Loucy (cell line): ENCODE data around the gene GAREM1.

Experiments
- EZH2phosphoT487 ChIP-seq: fragments of 200-600 bp; IDR thresholded peaks from 2 replicates; pipeline ENCODE4 v1.6.1; 2018; ENCODE audit warnings: antibody characterized with exemption, mild to moderate bottlenecking, moderate library complexity, borderline replicate concordance
- TF ChIP-seq, protein P1 (sequence below): fragments of 200-600 bp; sonication (generic); conservative IDR thresholded peaks from 2 replicates; pipeline ENCODE4 v1.5.1; 2014; ENCODE audit warnings: mild to moderate bottlenecking, antibody characterized with exemption, low read length

DNA sequence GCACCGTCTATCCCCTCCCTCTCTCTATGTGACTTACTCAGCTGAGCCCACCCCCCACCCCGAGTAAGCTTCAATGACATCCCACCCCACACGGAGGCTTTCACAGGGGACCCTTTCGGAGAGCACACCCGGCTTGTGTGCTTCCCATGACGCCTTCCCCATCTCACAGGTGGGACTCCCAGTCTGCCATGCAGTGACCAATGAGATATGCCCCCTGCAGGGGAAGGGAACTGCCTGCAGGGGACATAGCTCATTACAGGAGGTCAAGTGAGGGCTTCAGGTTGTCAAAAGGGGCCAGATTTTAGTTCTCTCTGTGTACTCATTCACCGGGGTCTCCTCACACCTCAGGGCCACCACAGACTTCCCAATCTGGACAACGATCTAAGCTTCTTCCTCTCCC is 112.6 kb downstream of the GAREM1 start:
- TF ChIP-seq, protein P1, sequence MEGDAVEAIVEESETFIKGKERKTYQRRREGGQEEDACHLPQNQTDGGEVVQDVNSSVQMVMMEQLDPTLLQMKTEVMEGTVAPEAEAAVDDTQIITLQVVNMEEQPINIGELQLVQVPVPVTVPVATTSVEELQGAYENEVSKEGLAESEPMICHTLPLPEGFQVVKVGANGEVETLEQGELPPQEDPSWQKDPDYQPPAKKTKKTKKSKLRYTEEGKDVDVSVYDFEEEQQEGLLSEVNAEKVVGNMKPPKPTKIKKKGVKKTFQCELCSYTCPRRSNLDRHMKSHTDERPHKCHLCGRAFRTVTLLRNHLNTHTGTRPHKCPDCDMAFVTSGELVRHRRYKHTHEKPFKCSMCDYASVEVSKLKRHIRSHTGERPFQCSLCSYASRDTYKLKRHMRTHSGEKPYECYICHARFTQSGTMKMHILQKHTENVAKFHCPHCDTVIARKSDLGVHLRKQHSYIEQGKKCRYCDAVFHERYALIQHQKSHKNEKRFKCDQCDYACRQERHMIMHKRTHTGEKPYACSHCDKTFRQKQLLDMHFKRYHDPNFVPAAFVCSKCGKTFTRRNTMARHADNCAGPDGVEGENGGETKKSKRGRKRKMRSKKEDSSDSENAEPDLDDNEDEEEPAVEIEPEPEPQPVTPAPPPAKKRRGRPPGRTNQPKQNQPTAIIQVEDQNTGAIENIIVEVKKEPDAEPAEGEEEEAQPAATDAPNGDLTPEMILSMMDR: peak; percentile 37
- no peak for TF ChIP-seq EZH2phosphoT487
